HS-5 (cell line): ENCODE measurements around the gene SRC.

Source experiments
- DNase-seq: peaks from one replicate; pipeline ENCODE4 v3.0.0-alpha.2; 2012; ENCODE audit warnings: low read depth

The SRC gene

GRCh38 chr20:37350649-37351574 lies 5.0 kb downstream of the SRC start:
- no peak for DNase-seq

- no peak for DNase-seq
Observed at GRCh38 chr20:37351689-37352607, 6.0 kb downstream of the SRC start.

GRCh38 chr20:37352608-37352980 lies 6.7 kb downstream of the SRC start:
- DNase-seq, result no peak

- no peak for DNase-seq
Observed at GRCh38 chr20:37353285-37353849, 7.4 kb downstream of the SRC start.

- no peak for DNase-seq
Observed at GRCh38 chr20:37354210-37355195, 8.6 kb downstream of the SRC start.

GRCh38 chr20:37355252-37356180 lies 9.6 kb downstream of the SRC start:
- DNase-seq, result no peak

- no peak for DNase-seq
Observed at GRCh38 chr20:37356387-37356786, 10.4 kb downstream of the SRC start.

- DNase-seq, result no peak
Observed at GRCh38 chr20:37356961-37357371, 11.0 kb downstream of the SRC start.

- no peak for DNase-seq
Observed at GRCh38 chr20:37357481-37358365, 11.8 kb downstream of the SRC start.

GRCh38 chr20:37358366-37359150 lies 12.6 kb downstream of the SRC start:
- no peak for DNase-seq

- DNase-seq, result no peak
Observed at GRCh38 chr20:37359331-37359730, 13.4 kb downstream of the SRC start.

- DNase-seq, result no peak
Observed at GRCh38 chr20:37359836-37360235, 13.9 kb downstream of the SRC start.

GRCh38 chr20:37360391-37361115 lies 14.6 kb downstream of the SRC start:
- DNase-seq, result no peak

GRCh38 chr20:37361336-37361735 lies 15.4 kb downstream of the SRC start:
- DNase-seq, result no peak

GRCh38 chr20:37362231-37362792 lies 16.4 kb downstream of the SRC start:
- DNase-seq, result no peak

GRCh38 chr20:37362821-37363220 lies 16.9 kb downstream of the SRC start:
- DNase-seq, result no peak
